Breast epithelium (tissue), 3 donors: ENCODE measurements around the gene NBEAL2.
"Not testable (repeated sequence)": the region's sequence is repeated elsewhere in the genome, so short reads cannot be mapped to it uniquely, and the experiment has no call there.

Experiments
- CTCF ChIP-seq, 3 donors: fragments of 450-650 bp; IDR thresholded peaks; one replicate each; pipeline ENCODE4 v1.5.1; 2016 to 2017; ENCODE audit warnings: antibody characterized with exemption in 3 of 3, mild to moderate bottlenecking in 3 of 3, moderate library complexity in 3 of 3
- POLR2A ChIP-seq: fragments of 450-650 bp; IDR thresholded peaks from one replicate; pipeline ENCODE4 v1.6.1; 2016; ENCODE audit warnings: antibody characterized with exemption, mild to moderate bottlenecking, moderate library complexity

- not testable (repeated sequence) for TF ChIP-seq CTCF (IDR thresholded peaks at IDR 0.05); POLR2A
These were observed 57.8 kb downstream of the NBEAL2 start for GRCh38 chr3:47037302-47037701.
